Esophagus muscularis mucosa (tissue), 4 donors: ENCODE results near the gene SLC12A7. TPM values are rescaled to one million over a fixed set of nuclear protein-coding genes. Genes with fewer than 3 reads are reported as not detected.
"Not testable (repeated sequence)": the region's sequence is repeated elsewhere in the genome, so short reads cannot be mapped to it uniquely, and the experiment has no call there.

Source experiments
- DNase-seq: peaks from one replicate; pipeline ENCODE4 v3.0.0-alpha.2; 2017; ENCODE audit errors: extremely low spot score
- H3K27ac ChIP-seq, 4 donors: fragments of 200-600 bp; sonication (generic); replicated peaks in 1 of 4; 1 replicate in 3 of 4; 2 replicates in 1 of 4; pipeline ENCODE4 v1.5.1; 2016 to 2019; ENCODE audit warnings: mild to moderate bottlenecking in 1 of 4
- H3K27me3 ChIP-seq, 4 donors: fragments of 200-600 bp; sonication (generic); one replicate each; pipeline versions ENCODE4 v1.5.1 to v1.6.0; 2016 to 2019
- H3K36me3 ChIP-seq, 4 donors: fragments of 200-600 bp; sonication (generic); one replicate each; pipeline ENCODE4 v1.5.1; 2016 to 2019
- H3K4me1 ChIP-seq, 4 donors: fragments of 200-600 bp; sonication (generic); one replicate each; pipeline ENCODE4 v1.5.1; 2016 to 2019
- H3K4me3 ChIP-seq, 4 donors: fragments of 200-600 bp; sonication (generic); 1 replicate in 2 of 4; 2 replicates in 2 of 4; pipeline ENCODE4 v1.5.1; 2016 to 2019; ENCODE audit warnings: mild to moderate bottlenecking in 4 of 4, moderate library complexity in 1 of 4
- H3K9me3 ChIP-seq, 4 donors: fragments of 200-600 bp; sonication (generic); 1 replicate in 3 of 4; 2 replicates in 1 of 4; pipeline ENCODE4 v1.5.1; 2016 to 2019
- CTCF ChIP-seq, 3 experiments: fragments of 200-600 bp in 2 of 3; fragments of 450-650 bp in 1 of 3; sonication (generic) in 2 of 3; IDR thresholded peaks; one replicate each; pipeline ENCODE4 v1.5.1; 2017 to 2019; ENCODE audit warnings: antibody characterized with exemption in 3 of 3, mild to moderate bottlenecking in 2 of 3, moderate library complexity in 1 of 3
- EP300 ChIP-seq: sonication (generic); formaldehyde crosslinking; IDR thresholded peaks from one replicate; pipeline ENCODE4 v1.6.1; 2017; ENCODE audit warnings: antibody characterized with exemption
- POLR2A ChIP-seq: fragments of 450-650 bp; IDR thresholded peaks from one replicate; pipeline ENCODE4 v1.6.1; 2017; ENCODE audit warnings: antibody characterized with exemption, moderate library complexity, mild to moderate bottlenecking, low read depth
- POLR2AphosphoS5 ChIP-seq, 2 donors: sonication (generic); formaldehyde crosslinking; IDR thresholded peaks; one replicate each; pipeline ENCODE4 v1.6.1; 2017; ENCODE audit warnings: antibody characterized with exemption in 2 of 2
- WGBS: methylation state at CpG from one replicate; pipeline ENCODE4 v1.1.5; 2018; 5-methylcytosine and 5-hydroxymethylcytosine counted together
- intact Hi-C: fragments of 100-400 bp; cut with DNase I; formaldehyde crosslinking; loops from one replicate; pipeline ENCODE4 v1.15.1; 2023
- total RNA-seq, 4 donors: library from RNA; depleted of rRNA; stranded (reverse); fragments of >200 nt; gene quantifications; one replicate each; pipeline versions ENCODE4 v1.1.0 to v1.2.1, GENCODE V29; 2016

Gene SLC12A7
- total RNA-seq, 4 donors from 2014 or later = 21.6 to 35.8 (median 25.4) TPM

DNA sequence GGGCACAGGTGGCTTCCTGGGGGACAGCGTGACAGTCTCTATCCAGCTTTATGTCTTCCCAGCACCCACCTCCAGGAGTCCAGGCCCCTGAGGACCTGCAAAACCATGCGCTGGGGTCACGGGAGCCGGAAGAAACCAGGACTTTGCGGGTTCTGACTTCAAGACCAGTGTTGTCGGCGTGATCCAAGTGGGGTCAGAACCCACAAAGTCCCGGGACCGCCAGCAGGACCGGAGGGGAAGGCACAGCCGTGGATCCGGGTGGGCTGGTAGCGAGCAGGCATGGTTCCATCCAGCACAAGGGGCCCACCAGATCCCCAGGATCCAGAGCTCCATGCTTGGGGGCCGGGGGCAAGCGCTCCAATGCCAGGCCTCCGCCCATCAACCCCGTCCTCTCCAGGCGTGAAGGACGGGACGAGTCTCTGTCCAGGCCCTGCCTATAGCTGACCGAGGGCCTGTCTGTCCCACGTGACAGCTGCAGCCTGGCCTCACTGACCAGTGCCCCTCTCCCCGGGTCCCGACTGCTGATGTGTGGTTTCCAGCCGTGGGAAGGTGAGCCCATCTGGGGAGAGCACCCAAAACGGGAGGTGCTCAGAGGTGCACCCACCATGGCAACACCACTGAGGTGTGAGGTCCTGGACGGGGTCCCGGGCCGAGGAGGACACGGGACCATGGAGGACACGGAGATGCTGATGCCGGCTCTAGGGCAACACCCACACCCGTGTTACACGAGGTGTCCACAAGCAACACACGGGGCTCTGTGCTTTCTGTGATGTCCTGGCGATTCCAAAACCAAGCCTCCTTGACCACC is 48.9 kb downstream of the SLC12A7 start:
- no peak for DNase-seq
- 95% methylated on average over 31 of the region's 36 CpGs for WGBS

GRCh38 chr5:1061916-1062315 is 49.9 kb downstream of the SLC12A7 start:
- Histone ChIP-seq H3K36me3 (peaks cover 20 to 95% (median 90%) of the 10 kb centered on the region in 4 donors), H3K27ac (no peak overlapping the region), H3K4me1 (no peaks in the 10 kb centered on the region), H3K9me3 (no peaks in the 10 kb centered on the region), H3K4me3 (no peak overlapping the region), H3K27me3 (no peaks in the 10 kb centered on the region)
- TF ChIP-seq POLR2AphosphoS5 (IDR thresholded peaks at IDR 0.05) (no peak), CTCF (IDR thresholded peaks at IDR 0.05) (no peak), EP300 (no peak), POLR2A (no peak)
- intact Hi-C loops = no loop called here
- WGBS = 86% methylated on average over 9 of the region's 10 CpGs
- no peak for DNase-seq

More for the DNA sequence above, 48.9 kb downstream of the SLC12A7 start:
- Histone ChIP-seq H3K36me3 (peaks cover 17 to 95% (median 88%) of the 10 kb centered on the region in 4 donors), H3K27me3 (no peaks in the 10 kb centered on the region), H3K9me3 (no peaks in the 10 kb centered on the region), H3K4me3 (no peak overlapping the region), H3K4me1 (no peaks in the 10 kb centered on the region), H3K27ac (no peak overlapping the region)
- intact Hi-C loops = no loop called here
- no peak for TF ChIP-seq EP300
- TF ChIP-seq CTCF (IDR thresholded peaks at IDR 0.05) = no peak
- TF ChIP-seq POLR2AphosphoS5 (IDR thresholded peaks at IDR 0.05) = no peak
- TF ChIP-seq POLR2A = no peak

GRCh38 chr5:1061292-1061691 is 50.6 kb downstream of the SLC12A7 start:
- H3K4me1 ChIP-seq, H3K27ac ChIP-seq, H3K9me3 ChIP-seq, intact Hi-C loops, H3K27me3 ChIP-seq, H3K4me3 ChIP-seq, DNase-seq: not testable (repeated sequence)
- H3K36me3 ChIP-seq = peaks cover 24 to 95% (median 90%) of the 10 kb centered on the region in 4 donors
- WGBS = 93% methylated on average over 10 of the region's 43 CpGs

- WGBS = 91% methylated on average over 7 of the region's 24 CpGs
- TF ChIP-seq EP300 (no peak), POLR2AphosphoS5 (IDR thresholded peaks at IDR 0.05) (no peak), POLR2A (no peak), CTCF (IDR thresholded peaks at IDR 0.05) (no peak)
- H3K27me3 ChIP-seq = no peaks in the 10 kb centered on the region
- intact Hi-C loops = no loop called here
- H3K9me3 ChIP-seq = no peaks in the 10 kb centered on the region
- peaks cover 24 to 95% (median 91%) of the 10 kb centered on the region in 4 donors for H3K36me3 ChIP-seq
- DNase-seq = no peak
- H3K4me3 ChIP-seq = no peak overlapping the region
- H3K27ac ChIP-seq = no peak overlapping the region
- H3K4me1 ChIP-seq = no peaks in the 10 kb centered on the region
Measured at GRCh38 chr5:1060535-1060981, 51.3 kb downstream of the SLC12A7 start.

GRCh38 chr5:1059884-1060263 is 52.0 kb downstream of the SLC12A7 start:
- Histone ChIP-seq H3K4me1 (no peaks in the 10 kb centered on the region), H3K9me3 (no peaks in the 10 kb centered on the region), H3K27ac (no peak overlapping the region), H3K27me3 (no peaks in the 10 kb centered on the region), H3K36me3 (peaks cover 24 to 95% (median 91%) of the 10 kb centered on the region in 4 donors), H3K4me3 (no peak overlapping the region)
- intact Hi-C loops = no loop called here
- TF ChIP-seq POLR2A (no peak), POLR2AphosphoS5 (IDR thresholded peaks at IDR 0.05) (no peak), EP300 (no peak), CTCF (IDR thresholded peaks at IDR 0.05) (no peak)
- no peak for DNase-seq
- WGBS = 95% methylated on average over 12 of the region's 17 CpGs
